ENCODE results near the gene LDLRAD1.

- TF ChIP-seq CTCF (IDR thresholded peaks at IDR 0.05; ENCODE audit: borderline replicate concordance, extremely low read depth, low read length, poor library complexity, severe bottlenecking) (no peak), EZH2 (IDR thresholded peaks at IDR 0.05; ENCODE audit: borderline replicate concordance, low read depth, low read length, severe bottlenecking) (no peak)
Observed at GRCh38 chr1:54002544-54003248, 15.3 kb downstream of the LDLRAD1 start.

Data from DND-41 (cell line).